NOMO-1 treated with dmso at 0.1 percent for 144 hours (cell line): ENCODE data around the gene RASAL2.
"Not testable (repeated sequence)": the region's sequence is repeated elsewhere in the genome, so short reads cannot be mapped to it uniquely, and the experiment has no call there.

Source experiments
- DNase-seq: peaks from one replicate; lab custom pipeline; 2025; ENCODE audit not compliant: unreplicated experiment; lab: John Stamatoyannopoulos, UW

RASAL2 gene

DNA sequence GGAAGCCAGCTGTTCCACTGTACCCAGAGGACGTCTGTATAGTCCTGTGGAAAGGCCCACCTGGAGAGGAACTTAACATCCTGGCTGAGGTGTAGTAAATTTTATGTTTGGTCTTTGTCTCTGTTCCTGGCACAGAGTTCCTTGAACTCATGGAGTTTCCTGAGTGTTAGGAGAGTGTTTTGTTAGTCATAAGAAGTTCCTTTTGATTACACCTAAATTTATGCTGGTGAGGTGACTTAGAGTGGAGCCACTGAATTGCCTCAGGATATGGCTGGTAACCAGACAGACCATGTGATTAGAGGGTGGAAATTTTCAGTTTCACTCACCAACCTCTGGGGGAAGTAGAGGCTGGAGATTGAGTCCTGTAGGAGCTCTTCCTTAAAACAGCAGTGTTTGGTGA is 57.9 kb downstream of the RASAL2 start:
- DNase-seq = no peak

DNA sequence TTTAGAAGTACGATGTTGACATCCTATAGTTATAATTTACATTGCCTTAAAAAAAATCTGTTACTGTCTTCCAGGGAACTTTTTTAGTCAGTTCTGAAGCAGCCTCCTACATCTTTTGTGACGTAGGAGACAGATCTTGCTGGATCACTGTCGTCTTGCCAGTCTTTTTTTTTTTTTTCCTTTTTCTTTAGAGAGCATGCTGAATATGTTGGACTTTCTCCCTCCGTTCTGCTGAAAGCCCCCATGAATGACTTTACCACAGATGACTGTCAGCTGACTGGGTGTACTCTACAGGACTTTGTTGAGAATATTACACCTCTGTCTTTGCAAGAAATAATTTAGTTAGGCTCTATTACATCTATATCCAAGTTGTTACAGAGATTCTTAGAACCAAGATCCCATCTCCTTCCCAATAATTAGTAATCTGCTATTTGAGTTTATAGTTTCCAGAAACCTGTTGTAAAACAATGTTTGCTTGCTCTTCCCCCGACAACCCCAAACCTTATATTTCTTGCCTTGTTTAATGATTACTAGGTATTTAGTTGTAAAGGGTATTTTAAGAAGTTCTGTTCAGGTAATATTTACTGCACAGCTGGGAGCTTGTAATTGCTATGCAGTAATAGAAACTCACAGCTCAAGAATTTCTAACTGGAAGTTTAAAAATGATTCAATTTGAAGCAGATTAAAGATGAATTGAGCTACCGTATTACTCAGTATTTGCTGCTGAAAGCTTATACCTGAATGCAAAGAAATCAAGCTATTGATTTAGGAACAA is 61.8 kb downstream of the RASAL2 start:
- DNase-seq = no peak

DNA sequence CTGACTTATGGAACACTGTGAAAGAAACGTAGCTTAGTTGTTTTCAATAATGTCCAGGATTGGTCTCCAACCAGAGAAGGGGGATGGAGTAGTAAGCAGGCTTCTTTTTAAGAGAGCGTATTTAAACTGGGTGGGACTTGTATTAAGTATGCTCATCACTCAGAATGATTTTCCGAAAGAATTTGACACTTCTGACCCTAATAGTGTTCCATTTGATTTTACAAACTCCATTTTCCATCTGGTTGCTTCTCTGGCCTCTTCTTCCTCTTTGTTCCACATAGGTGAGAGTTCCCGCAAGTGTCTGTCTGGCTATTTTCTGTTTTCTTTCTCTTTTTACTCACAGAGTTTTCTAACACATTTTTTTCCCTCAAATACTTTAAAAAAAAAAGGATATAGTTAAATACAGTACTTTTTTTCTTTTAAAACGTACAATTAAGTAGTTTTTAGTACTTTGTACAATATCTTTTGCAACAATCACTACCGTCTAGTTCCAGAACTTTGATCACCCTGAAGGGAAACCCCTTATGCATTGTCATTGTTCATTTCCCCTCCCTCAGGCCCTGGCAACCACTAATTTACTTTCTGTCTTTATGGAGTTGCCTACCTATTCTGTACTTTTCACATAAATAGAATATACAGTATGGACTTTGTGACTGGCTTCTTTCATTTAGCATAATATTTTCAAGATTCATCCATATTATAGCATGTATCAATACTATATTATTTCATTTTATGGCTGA is 67.0 kb downstream of the RASAL2 start:
- DNase-seq = no peak

DNA sequence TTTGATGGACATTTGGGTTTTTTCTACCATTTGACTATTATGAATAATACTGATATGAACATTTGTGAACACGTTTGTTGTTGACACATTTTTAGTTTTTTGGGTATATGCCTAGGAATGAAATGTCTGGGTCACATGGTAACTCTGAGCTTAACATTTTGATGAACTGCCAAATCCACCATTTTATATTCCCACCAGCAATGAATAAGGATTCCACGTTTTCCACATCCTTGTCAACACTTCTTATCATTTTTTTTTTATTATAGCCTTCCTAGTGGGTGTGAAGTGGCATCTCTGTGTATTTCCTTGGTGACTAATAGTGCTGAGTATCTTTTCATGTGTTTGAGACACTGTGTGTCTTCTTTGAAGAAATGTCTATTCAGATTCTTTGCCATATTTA is 67.6 kb downstream of the RASAL2 start:
- no peak for DNase-seq

DNA sequence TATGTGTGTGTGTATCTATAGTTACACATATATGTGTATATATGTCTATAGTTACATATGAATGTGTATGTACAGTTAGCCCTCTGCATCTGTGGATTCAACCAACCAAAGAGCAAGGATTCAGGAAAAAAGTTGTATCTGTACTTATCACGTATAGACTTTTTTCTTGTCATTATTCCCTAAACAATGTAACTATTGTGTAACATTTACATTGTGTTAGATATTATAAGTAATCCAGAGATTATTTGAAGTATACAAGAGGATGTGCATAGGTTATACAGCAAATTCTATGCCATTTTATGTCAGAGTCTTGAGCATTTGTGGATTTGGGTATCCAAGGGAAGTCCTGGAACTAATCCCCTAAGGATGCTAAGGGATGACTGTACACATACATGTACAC is 71.3 kb downstream of the RASAL2 start:
- no peak for DNase-seq

DNA sequence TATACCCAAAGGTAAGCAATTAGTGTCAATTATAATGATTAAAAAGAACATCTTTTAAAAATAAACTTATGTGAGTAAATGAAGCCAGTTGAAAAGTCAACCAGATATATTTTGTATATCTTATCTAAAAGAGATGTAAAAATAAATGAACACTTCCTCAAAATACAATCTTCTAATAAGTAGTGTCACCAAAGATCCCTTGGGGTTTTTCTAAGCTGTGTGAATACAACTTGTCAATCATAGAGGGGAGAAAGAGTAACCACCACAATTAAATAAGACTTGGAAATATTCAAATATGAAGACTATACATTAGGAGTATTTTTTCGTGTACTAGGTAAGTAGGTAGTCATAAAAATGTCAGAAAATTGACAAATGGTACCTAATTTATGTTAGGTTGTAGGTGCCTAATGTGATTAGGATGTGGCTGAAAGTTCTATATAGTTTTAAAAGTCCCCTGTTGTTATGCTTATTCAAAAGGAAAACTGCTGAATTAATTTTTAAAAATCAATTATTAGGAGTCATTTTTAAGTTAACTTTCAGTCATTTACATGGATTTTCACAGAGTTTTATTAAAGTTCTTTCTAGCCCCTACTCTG is 72.6 kb downstream of the RASAL2 start:
- no peak for DNase-seq

DNA sequence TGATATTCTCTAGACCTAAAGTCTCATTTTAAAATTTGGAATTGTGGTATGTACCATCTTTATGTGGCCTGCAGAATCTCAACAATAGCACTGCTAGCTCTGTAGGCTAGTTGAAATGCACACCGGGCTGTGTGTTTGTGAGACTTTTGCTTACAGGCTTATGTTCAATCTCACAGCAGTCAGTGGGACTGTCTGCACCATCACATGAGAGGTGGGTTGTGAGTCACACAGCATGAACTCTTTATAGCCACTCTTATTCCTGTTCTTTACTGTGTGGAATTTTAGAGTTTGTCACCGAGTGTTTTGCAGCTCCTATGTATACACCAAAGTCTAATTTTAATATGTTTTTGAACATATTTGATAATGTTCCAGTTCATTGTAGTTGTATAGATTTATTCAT is 74.6 kb downstream of the RASAL2 start:
- no peak for DNase-seq

DNA sequence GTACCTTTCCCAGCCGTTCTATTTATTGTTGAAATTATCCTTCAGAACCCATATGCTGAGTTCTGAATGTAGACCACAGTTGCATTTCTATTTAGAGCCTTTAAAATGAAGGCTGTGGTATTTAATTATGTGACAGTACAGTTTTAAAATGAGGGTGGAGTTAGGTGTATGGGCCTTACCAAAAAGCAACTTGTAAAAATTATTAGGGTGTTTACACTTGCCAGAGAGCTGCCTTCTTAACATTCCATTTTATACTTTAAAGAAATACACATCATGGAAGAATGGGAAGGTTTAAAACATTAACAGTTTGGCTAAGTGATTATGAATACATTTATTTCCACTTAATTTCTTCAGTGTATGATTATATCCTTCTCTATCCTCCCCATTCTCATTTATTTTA is 75.7 kb downstream of the RASAL2 start:
- no peak for DNase-seq

DNA sequence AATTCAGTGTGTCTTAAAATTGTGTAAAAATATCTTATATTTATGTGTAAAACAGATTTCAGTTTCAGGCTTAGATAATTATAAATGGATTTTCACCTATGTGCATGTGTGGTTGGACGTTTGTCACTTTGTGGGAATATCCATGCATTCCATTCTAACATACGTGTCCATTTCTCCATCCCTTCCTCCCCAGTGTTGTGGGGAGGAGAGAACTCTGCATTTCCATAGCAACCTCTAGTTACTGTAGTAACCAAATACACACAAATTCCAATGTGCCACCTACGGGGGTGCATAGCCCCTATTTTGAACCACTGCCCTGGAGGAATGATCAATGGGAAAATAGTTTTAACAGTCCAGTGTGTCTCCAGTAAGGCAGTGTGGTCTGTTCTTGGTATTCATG is 79.0 kb downstream of the RASAL2 start:
- no peak for DNase-seq

DNA sequence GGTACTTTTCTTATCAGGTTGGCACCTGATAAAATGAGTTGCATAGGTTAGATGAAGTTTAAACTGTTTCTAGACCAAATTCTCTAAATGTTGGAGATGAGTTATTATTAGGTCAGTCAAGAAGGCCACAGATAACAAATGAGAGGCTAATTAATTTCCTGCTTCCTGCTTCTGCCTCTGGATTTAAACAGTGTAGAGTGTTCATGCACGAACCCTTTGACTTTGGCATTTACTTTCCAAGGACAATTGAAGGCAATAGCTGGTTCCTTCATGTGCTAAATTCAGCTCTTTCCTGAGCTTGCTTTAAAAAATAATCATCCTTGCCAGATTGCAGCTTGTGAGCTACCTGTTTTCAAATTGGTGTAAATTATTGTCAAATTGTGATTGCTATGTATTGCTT is 80.6 kb downstream of the RASAL2 start:
- DNase-seq = no peak

DNA sequence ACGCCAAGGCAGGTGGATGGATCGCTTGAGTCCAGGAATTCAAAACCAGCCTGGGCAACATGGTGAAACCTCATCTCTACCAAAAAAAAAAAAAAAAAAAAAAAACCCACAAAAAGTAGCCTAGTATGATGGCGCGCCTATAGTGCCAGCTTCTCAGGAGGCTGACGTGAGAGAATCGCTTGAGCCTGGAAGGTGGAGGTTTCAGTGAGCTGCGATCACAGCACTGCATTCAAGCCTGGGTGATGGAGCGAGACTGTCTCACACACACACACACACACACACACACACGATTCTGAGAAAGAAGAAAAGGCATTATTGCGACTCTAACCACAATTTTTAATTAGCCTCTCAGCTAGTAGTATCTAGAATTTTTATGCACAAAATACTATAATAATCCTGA is 86.5 kb downstream of the RASAL2 start:
- no peak for DNase-seq

DNA sequence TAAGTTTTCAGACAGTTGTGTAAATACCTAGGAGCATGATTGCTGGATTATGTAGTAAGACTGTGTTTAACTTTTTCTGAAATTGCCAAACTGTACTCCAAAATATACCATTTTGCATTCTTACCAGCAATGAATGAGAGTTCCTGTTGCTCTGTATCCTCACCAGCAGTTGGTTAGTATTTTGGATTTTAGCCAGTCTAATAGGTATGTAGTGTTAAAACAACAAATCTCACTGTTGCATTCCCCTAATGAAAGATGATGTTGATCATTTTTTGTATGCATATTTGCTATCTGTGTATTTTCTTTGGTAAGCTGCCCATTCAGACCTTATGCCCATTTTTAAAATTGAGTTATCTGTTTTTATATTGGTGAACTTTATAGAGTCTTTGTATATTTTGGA is 89.9 kb downstream of the RASAL2 start:
- DNase-seq = no peak

DNA sequence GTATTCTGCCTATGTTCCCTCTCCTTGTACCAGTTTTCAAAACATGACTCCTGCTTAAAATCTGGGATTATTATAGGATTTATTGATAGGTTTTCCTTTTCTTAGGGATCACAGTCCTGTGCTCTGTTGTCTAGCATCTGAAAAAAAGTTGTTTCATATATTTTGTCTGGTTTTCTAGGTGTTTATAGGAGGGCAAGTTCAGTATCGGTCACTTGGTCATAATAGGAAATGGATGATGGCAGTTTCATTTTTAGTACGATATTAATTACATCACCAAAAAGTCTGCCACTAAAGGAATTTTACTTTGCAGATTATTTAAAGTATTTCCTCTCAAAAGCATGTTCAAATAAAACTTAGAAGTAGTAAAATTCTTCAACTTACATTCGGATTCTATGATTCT is 94.4 kb downstream of the RASAL2 start:
- DNase-seq = no peak

DNA sequence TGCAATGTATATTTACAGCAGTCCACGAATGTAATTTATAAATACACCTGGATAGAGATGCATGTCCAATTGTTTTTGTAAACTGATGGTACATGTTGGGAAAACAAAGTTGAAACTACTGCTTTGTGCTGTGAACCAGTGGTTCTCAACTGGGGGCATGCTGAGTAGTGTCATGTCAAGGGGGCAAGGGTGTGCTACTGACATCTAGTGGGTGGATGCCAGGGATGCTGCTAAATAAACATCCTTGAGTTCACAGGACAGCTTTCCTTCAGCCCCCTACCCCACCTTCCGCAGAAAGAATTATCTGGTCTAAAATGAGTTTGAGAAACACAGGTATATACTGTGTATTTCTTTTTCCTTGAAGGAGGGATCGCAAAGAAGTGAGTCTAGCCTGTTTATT is 95.9 kb downstream of the RASAL2 start:
- DNase-seq = peak; percentile 4

DNA sequence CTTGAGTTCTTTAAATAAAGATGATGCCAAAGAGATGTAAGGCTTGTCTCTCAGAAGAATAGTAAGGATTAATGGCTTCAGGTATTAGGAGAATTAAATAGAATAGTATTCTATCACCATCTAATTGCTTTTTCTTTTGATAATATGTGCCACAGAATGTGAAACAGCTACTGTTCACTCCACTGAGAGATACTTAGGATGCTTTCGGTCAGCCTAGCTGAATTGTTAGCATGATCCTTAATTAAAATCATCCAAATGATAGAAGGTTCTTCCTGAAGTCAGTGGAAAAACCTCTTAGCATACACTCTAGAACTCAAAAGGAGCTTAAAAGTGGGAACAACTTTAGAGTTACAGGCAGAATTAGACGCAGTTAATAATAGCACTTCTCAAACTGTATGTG is 97.0 kb downstream of the RASAL2 start:
- no peak for DNase-seq

DNA sequence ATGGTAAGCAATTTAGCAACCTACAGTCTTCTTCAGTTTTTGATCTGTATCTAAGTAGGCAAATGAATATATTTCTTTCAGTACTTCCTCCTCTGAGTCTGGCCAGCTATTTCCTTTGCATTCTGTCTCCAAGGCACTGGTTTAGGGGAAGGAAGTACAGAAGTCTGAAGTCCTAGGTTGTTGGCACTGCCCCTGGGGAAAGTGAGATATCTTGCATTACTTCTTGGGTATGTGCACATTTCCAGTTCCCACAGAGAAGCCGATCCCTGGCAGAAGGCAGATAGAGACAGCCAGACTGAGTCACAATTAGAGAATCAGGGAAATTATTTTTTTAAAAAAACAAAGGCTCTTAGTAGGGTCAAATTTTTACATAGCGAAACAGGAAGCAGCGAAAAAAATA is 98.8 kb downstream of the RASAL2 start:
- DNase-seq = peak; percentile 90

DNA sequence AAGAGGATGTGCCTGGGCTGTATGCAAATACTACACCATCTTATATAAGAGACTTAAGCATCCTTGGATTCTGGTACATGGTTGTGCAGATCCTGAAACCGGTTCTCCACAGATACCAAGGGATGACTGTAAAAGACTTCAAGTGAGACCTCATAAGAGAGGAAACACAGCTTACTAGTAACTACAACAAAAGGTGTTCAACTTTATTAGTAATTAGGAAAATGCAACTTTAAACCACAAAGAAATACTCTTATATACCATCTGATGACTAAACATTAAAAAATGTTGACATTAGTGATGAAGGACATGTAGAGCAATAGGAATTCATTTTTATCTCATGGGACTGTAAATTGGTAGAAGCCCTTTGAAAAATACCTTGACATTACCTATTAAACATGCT is 102.7 kb downstream of the RASAL2 start:
- DNase-seq = no peak

DNA sequence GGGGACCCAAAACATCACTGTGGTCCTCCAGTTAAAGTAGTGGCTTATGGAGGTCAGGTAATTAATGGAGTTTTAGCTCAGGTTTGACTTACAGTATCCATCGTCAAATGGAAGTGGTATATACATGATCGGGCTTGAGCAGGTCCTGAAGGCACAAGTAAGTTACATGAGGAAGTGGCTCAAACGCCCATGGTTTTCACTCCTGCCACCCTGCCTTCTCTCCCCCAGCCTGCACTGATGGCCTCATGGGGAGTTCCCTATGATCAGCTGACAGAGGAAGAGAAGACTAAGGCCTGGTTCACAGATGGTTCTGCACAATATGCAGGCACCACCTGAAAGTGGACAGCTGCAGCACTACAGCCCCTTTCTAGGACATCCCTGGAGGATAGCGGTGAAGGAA is 108.2 kb downstream of the RASAL2 start:
- DNase-seq = not testable (repeated sequence)

DNA sequence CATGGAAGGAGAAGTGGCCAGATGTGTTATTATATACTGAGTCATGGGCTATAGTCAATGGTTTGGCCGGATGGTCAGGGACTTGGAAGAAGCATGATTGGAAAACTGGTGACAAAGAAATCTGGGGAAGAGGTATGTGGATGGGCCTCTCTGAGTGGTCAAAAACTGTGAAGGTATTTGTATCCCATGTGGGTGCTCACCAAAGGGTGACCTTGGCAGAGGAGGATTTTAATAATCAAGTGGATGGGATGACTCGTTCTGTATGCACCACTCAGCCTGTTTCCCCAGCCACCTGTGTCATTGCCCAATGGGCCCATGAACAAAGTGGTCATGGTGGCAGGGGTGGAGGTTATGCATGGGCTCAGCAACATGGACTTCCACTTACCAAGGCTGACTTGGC is 108.6 kb downstream of the RASAL2 start:
- DNase-seq = not testable (repeated sequence)

DNA sequence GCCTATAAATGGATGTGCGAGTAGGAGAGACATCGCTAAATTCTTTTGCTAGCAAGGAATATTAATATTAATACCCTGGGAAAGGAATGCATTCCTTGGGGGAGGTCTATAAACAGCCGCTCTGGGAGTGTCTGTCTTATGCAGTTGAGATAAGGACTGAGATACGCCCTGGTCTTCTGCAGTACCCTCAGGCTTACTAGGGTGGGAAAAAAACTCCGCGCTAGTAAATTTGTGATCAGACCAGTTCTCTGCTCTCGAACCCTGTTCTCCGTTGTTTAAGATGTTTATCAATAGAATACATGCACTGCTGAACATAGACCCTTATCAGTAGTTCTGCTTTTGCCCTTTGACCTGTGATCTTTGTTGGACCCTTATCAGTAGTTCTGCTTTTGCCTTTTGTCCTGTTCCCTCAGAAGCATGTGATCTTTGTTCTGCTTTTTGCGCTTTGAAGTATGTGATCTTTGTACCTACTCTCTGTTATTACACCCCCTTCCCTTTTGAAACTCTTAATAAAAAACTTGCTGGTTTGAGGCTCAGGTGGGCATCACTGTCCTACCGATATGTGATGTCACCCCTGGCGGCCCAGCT is 114.5 kb downstream of the RASAL2 start:
- DNase-seq = not testable (repeated sequence)

DNA sequence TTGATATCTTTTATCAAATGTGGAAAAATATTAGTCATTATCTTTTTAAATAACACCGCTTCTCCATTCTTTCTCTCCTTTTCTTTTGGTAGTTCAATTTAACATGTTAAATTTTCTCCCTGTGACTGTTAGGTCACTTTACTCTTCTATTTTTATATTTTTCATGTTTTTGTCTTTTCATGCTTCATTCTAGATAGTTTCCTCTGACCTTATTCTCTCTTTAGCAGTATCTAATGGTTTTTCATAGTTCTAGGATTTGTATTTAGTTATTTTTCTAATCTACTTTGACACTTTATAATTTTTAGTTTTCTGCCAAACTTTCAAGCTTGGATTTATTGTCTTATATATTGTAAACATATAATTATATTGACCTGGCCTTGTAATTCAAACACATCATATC is 116.0 kb downstream of the RASAL2 start:
- DNase-seq = no peak

DNA sequence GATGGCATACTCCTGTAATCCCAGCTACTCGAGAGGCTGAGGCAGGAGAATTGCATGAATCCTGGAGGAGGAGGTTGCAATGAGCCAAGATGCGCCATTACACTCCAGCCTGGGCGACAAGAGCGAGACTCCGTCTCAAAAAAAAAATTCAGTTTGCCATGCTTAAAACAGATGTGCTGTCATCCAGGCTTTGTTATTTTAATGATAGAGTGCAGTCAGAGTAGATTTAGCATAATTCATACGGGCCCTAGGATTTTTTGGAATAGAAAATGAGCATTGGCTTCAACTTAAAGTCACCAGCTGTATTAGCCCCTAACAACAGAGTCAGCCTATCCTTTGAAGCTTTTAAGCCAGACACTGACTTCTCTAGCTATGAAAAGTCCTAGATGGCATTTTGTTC is 124.6 kb downstream of the RASAL2 start:
- no peak for DNase-seq
